Measurements from ENCODE around the gene ALOXE3.

DNA sequence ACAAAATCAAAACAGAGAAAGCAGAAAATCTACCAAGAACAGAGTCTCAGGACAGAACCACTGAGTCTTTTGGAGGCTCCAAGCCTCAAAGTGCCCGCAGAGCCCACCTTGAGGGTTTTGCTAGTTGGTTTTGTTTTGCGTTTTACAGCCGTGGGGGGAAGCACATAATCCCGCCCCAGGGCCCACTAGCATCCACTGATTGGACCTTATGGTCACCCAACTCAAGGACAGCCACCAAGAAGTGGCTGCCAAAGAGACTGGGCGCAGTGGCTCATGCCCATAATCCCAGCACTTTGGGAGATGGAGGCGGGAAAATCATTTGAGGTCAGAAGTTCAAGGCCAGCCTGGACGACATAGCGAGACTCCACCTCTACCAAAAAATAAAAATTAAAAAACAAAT is 69.6 kb downstream of the ALOXE3 start:
- TF ChIP-seq CTCF (IDR thresholded peaks at IDR 0.05): no peak
- no peak for TF ChIP-seq POLR2A (IDR thresholded peaks at IDR 0.05)
- TF ChIP-seq POLR2AphosphoS5 (IDR thresholded peaks at IDR 0.05): no peak
- no peak for TF ChIP-seq EP300 (IDR thresholded peaks at IDR 0.05)

All from stomach (tissue), 4 donors.